GM20000 (cell line): ENCODE results near the gene EDRF1.

Source experiments
- DNase-seq: peaks from one replicate; pipeline ENCODE4 v3.0.0; 2012; ENCODE audit warnings: low spot score
- CTCF ChIP-seq: IDR thresholded peaks from 2 replicates; pipeline ENCODE4 v1.5.1; 2012; ENCODE audit warnings: mild to moderate bottlenecking, control low read depth; ENCODE audit errors: extremely low read depth, missing control alignments

Gene EDRF1

DNA sequence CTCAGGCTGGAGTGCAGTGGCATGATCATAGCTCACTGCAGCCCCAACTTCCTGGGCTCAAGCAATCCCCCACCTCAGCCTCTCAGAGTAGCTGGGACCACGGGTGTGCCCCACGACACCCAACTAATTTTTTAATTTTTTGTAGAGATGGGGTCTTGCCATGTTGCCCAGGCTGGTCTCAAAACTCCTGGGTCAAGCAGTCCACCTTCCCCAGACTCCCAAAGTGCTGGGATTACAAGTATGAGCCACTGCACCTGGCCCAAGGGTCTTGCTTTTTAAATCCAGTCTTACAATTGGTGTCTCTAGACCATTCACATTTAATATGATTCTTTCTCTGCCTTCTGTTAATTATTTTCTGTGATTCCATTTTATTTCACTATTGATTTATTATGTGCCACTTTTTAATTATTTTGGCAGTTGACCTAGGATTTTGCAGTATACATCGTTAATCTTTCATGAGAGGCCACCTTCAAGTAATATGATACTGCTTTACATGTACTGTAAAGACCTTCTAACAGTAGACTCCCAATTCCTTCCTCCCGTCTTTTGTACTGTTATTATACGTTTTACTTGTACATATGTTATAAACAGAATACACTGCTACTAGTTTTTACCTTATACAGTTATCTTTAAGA, 37.5 kb downstream of the EDRF1 start:
- TF ChIP-seq CTCF: no peak
- no peak for DNase-seq

GRCh38 chr10:125757742-125758141, 38.2 kb downstream of the EDRF1 start:
- TF ChIP-seq CTCF: no peak

GRCh38 chr10:125761961-125762360, 42.5 kb downstream of the EDRF1 start:
- no peak for DNase-seq
- no peak for TF ChIP-seq CTCF

More at GRCh38 chr10:125757742-125758141, 38.2 kb downstream of the EDRF1 start:
- DNase-seq: no peak

DNA sequence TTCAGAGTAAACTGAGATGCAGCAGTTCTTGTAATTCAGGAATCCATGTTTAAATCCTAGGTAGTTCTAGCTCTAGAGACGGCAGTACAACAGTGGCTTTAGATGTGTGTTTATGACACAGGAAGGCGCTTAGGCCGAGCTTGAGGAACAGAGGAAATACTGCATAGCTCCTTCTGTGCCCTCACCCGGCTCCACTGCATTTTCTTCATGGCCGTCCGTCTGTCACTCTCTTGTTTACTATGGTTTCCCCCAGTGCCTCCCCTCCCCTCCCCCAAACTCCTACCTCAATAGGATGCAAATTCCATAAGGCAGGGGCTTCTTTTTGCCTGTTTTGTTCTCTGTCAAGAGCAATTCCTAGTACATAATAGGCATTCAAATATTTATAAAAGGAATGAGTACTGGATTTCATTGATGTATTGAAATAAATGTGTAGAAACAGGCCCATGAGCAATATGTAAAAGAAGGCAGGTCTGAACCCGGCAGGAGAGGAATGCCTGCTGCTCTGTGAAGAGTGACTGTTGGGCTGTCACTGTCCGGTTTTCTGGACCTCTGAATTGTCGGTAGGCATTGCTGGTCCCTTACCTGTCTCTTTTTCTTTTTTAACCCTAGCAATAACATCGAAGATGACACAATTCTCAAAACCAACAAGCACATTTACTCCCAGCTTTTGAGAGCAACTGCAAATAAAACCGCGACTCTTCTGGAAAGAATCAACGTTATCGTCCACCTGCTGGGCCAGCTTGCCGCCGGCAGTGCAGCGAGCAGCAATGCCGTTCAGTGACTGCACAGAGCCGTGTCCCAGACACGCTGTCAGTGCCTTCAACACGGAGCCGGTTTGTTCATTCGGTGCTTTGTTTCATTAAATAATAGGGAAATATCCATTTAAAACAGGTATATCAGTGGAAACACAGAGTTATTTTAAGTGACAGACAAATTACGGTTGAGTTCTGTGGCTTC, 43.5 kb downstream of the EDRF1 start:
- no peak for DNase-seq
- TF ChIP-seq CTCF: no peak

GRCh38 chr10:125765835-125766234, 46.3 kb downstream of the EDRF1 start:
- TF ChIP-seq CTCF: no peak
- no peak for DNase-seq

DNA sequence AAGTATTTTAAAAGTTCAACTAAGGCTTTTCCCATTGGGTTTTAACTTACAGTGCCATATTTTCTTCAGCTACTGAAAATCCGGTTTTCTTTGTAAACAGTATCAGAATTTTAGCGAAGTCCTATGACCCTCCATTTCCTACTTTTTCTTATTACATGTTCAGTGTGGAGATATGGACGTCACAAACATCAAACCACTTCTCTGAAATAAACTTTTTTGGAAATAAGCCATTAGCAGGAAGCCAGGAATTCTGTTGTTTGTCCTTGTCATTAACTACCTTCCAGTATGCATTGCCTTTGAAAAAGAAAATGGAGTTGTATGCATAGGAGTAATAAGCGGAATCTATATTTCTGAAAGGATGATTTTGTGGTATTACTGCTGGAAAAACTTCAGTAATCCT, 47.0 kb downstream of the EDRF1 start:
- no peak for TF ChIP-seq CTCF
- no peak for DNase-seq

DNA sequence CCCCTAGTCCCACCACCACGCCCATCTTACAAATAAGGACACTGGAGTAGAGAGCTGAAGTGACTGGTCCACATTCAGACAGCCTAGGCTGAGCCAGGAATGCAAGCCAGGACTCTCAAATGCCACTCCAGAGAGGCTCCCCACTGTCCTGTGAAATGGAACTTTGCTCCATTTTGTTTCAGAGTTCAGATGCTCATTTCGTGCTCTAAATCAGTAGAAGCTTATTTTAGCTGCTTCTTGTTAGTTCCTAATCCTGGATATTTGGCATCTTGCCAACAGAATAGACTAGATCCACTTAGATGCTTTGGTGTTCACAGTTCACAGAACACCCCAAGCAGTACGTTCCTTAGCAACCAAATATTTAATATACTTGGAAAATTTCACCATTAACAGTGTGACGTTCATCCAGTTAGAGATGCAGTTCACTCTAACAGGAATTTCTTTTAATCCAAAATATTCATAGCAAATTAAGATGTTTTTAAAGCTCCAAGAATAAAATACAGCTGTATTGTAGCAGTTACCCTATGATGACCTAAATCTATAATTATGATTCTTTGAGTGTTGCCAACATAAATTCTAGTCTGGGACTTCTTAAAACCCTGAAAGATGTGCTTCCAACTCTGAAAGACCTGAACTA, 48.8 kb downstream of the EDRF1 start:
- no peak for TF ChIP-seq CTCF
- no peak for DNase-seq
